CD8-positive, alpha-beta memory T cell (primary cell): ENCODE measurements around the gene AKT2. TPM values are rescaled to one million over a fixed set of nuclear protein-coding genes. Genes with fewer than 3 reads are reported as not detected.

Experiments used
- CTCF ChIA-PET: fragments of 350-600 bp; sonication (Branson Sonifier 250); formaldehyde crosslinking; loops from one replicate; lab custom pipeline; 2021; ENCODE audit warnings: antibody characterized with exemption; lab: Charles Lee
- POLR2A ChIA-PET: fragments of 350-600 bp; sonication (Branson Sonifier 250); formaldehyde crosslinking; loops from one replicate; lab custom pipeline; 2021; ENCODE audit warnings: antibody characterized with exemption; lab: Charles Lee
- DNase-seq, 5 donors: peaks; one replicate each; pipeline versions ENCODE4 v3.0.0 to v3.0.0-alpha.2; 2020 to 2022; ENCODE audit warnings: mixed read lengths in 1 of 5
- H3K27ac ChIP-seq: one replicate; pipeline ENCODE4 v1.7.0; 2013; ENCODE audit warnings: low read depth, mild to moderate bottlenecking, low read length, moderate library complexity
- H3K27me3 ChIP-seq: 2 replicates; pipeline ENCODE4 v1.7.0; 2013; ENCODE audit warnings: low read length, mild to moderate bottlenecking; ENCODE audit not compliant: insufficient read depth, poor library complexity, severe bottlenecking
- H3K36me3 ChIP-seq: 2 replicates; pipeline ENCODE4 v1.7.0; 2013; ENCODE audit warnings: mild to moderate bottlenecking, low read length, moderate library complexity; ENCODE audit not compliant: insufficient read depth
- H3K4me1 ChIP-seq: 2 replicates; pipeline ENCODE4 v1.7.0; 2013; ENCODE audit warnings: mild to moderate bottlenecking, low read length, moderate library complexity; ENCODE audit not compliant: insufficient read depth
- H3K4me3 ChIP-seq: 2 replicates; pipeline ENCODE4 v1.7.0; 2013; ENCODE audit warnings: mild to moderate bottlenecking, low read length
- H3K9me3 ChIP-seq: 2 replicates; pipeline ENCODE4 v1.7.0; 2013; ENCODE audit warnings: mild to moderate bottlenecking, low read length
- H3K27ac Mint-ChIP-seq, 8 donors: one replicate each; pipeline ENCODE4 v1.8.0; 2020 to 2021; ENCODE audit warnings: mixed read lengths in 8 of 8, mild to moderate bottlenecking in 6 of 8, inconsistent platforms in 3 of 8, moderate library complexity in 3 of 8
- H3K27me3 Mint-ChIP-seq, 2 donors: one replicate each; pipeline ENCODE4 v1.8.0; 2020 to 2021; ENCODE audit warnings: mixed read lengths in 2 of 2, mild to moderate bottlenecking in 1 of 2, moderate library complexity in 1 of 2
- H3K36me3 Mint-ChIP-seq, 3 donors: one replicate each; pipeline ENCODE4 v1.8.0; 2020 to 2021; ENCODE audit warnings: mixed read lengths in 3 of 3, inconsistent platforms in 1 of 3, mild to moderate bottlenecking in 1 of 3
- H3K4me1 Mint-ChIP-seq, 3 donors: one replicate each; pipeline ENCODE4 v1.8.0; 2020 to 2021; ENCODE audit warnings: mixed read lengths in 3 of 3, inconsistent platforms in 1 of 3, mild to moderate bottlenecking in 1 of 3
- H3K4me3 Mint-ChIP-seq, 7 donors: one replicate each; pipeline ENCODE4 v1.8.0; 2020 to 2021; ENCODE audit warnings: mixed read lengths in 7 of 7, mild to moderate bottlenecking in 6 of 7, moderate library complexity in 4 of 7, inconsistent platforms in 2 of 7
- H3K9me3 Mint-ChIP-seq, 5 donors: one replicate each; pipeline ENCODE4 v1.8.0; 2020 to 2022; ENCODE audit warnings: mixed read lengths in 5 of 5, mild to moderate bottlenecking in 3 of 5, moderate library complexity in 2 of 5, inconsistent platforms in 1 of 5
- polyA plus RNA-seq: library from polyadenylated mRNA; unstranded; fragments of 300-500 nt; fragmentation: Illumina TruSeq; gene quantifications from one replicate; pipeline ENCODE4 v1.2.3, GENCODE V29; 2021
- total RNA-seq, 2 experiments: library from RNA; stranded (reverse); gene quantifications; one replicate each; pipeline ENCODE4 v1.2.3, GENCODE V29; 2021

The AKT2 gene
- total and polyA plus RNA-seq, 3 experiments from 2014 or later, result 27.0 to 132 (median 124) TPM

DNA sequence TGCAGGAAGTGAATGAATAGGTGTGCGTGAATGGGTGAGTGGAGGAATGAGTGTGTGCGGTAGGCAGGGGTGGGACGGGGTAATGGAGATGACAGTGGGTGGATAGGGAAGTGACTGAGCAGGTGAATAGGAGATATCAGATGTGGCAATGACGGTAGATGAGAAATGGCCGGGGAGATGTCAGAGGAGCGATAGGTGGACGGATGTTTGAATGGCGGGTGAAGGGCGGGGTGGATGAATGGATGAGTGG is 68.4 kb downstream of the AKT2 start:
- no peaks in the 10 kb centered on the region for H3K4me1 ChIP-seq
- Mint-ChIP-seq H3K4me3 (no peak overlapping the region), H3K9me3 (peaks cover 0 to 6% (median 0%) of the 10 kb centered on the region in 5 donors), H3K27me3 (peaks cover 31 to 39% of the 10 kb centered on the region in 2 donors), H3K36me3 (peaks cover 0 to 10% (median 6%) of the 10 kb centered on the region in 3 donors), H3K4me1 (peaks cover 0 to 4% (median 2%) of the 10 kb centered on the region in 3 donors), H3K27ac (no peak overlapping the region)
- H3K4me3 ChIP-seq, result no peak overlapping the region
- POLR2A ChIA-PET, result no interaction called here
- H3K9me3 ChIP-seq, result no peaks in the 10 kb centered on the region
- no peak for DNase-seq
- H3K36me3 ChIP-seq, result no peaks in the 10 kb centered on the region
- CTCF ChIA-PET, result interaction anchor here (0.9 kb wide), 1 partner anchor 76 kb away, joined by 3 read pairs; no protein-coding TSS in a partner anchor
- peaks cover 23% of the 10 kb centered on the region for H3K27me3 ChIP-seq
- H3K27ac ChIP-seq, result no peak overlapping the region

DNA sequence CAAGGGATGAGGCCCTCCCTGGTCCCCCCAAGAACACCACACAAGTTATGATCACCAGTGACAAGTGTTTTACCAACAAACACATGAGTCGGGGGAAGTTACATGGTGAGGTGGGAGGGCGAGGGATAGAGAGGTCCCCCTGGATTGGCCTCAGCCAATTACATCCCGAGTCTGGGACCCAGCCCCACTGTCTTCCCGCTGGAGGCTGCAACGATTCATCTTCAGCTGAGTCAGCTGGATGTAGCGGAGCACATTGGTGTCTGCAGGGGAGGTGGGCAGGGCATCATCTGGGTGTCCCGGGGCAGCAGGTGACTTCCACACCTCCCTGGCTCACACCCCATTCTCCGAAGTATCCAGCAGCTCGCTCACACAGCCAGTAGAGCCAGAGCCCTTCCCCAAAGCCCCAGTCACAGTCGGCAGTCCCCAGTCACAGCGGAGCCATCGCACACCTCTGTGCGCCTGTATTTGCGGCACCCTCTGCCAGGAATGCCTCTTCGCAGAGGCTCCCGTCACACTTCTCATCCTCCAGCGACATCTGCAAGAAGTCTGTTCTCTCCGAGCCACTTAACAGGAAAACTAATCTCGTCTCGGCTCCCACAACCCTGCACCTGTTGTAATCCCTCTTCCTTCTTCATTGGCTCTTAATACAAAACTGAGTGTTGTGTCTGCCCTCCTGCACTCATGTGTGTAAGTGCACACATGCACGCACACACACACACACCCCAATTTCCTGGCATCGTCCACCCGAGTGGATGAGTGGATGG is 69.0 kb downstream of the AKT2 start:
- no peak overlapping the region for H3K4me3 ChIP-seq
- H3K27ac ChIP-seq, result no peak overlapping the region
- POLR2A ChIA-PET, result no interaction called here
- Mint-ChIP-seq H3K9me3 (peaks cover 0 to 6% (median 0%) of the 10 kb centered on the region in 5 donors), H3K27me3 (peaks cover 27 to 34% of the 10 kb centered on the region in 2 donors), H3K36me3 (peaks cover 0 to 15% (median 9%) of the 10 kb centered on the region in 3 donors), H3K4me1 (peaks cover 0 to 4% (median 2%) of the 10 kb centered on the region in 3 donors), H3K27ac (peak overlapping the region in 1 of 8 donors; percentile 52), H3K4me3 (no peak overlapping the region)
- no peaks in the 10 kb centered on the region for H3K36me3 ChIP-seq
- DNase-seq, result no peak
- no peaks in the 10 kb centered on the region for H3K4me1 ChIP-seq
- CTCF ChIA-PET, result no interaction called here
- H3K27me3 ChIP-seq, result peaks cover 23% of the 10 kb centered on the region
- no peaks in the 10 kb centered on the region for H3K9me3 ChIP-seq

DNA sequence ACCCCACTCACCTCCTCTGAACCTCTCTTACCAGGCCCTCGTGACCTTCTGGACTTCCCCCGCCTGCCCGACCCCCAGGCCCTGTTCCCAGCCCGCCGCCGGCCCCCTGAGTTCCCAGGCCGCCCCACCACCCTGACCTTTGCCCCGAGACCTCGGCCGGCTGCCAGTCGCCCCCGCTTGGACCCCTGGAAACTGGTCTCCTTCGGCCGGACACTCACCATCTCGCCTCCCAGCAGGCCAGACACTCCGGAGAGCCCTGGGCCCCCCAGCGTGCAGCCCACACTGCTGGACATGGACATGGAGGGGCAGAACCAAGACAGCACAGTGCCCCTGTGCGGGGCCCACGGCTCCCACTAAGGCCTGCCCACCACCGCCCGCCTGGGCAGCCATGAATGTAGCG is 70.2 kb downstream of the AKT2 start:
- Histone ChIP-seq H3K27ac (no peak overlapping the region), H3K4me1 (no peaks in the 10 kb centered on the region), H3K9me3 (no peaks in the 10 kb centered on the region), H3K27me3 (peaks cover 23% of the 10 kb centered on the region), H3K36me3 (no peaks in the 10 kb centered on the region), H3K4me3 (no peak overlapping the region)
- Mint-ChIP-seq H3K4me3 (no peak overlapping the region), H3K4me1 (peaks cover 0 to 4% (median 2%) of the 10 kb centered on the region in 3 donors), H3K27me3 (peaks cover 23 to 28% of the 10 kb centered on the region in 2 donors), H3K27ac (no peak overlapping the region), H3K36me3 (peaks cover 3 to 26% (median 10%) of the 10 kb centered on the region in 3 donors), H3K9me3 (peaks cover 0 to 6% (median 0%) of the 10 kb centered on the region in 5 donors)
- ChIA-PET CTCF (no interaction called here), POLR2A (interaction anchor here (0.7 kb wide), 1 partner anchor 1422 kb away, joined by 3 read pairs; no protein-coding TSS in a partner anchor)
- no peak for DNase-seq

DNA sequence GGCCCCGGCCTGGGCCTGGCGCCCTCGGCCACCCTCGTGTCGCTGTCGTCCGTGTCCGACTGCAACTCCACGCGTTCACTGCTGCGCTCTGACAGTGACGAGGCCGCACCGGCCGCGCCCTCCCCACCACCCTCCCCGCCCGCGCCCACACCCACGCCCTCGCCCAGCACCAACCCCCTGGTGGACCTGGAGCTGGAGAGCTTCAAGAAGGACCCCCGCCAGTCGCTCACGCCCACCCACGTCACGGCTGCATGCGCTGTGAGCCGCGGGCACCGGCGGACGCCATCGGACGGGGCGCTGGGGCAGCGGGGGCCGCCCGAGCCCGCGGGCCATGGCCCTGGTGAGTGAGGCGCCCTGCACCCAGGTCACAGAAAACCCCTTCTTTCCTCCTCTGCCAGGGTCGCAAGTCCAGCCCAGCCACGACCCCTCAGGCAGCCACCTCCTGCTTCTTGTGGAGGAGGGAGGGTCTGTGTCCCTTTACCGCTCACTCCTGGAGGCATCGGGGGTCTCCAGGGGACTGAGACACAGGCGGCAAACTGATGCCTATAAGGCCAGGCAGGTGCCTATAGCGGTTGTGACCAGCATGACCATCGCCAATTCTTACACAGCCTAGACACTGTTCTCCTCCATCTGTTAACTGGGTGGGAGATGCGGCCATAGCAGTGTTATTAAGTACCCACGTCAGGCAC is 71.1 kb downstream of the AKT2 start:
- H3K4me1 ChIP-seq, result no peaks in the 10 kb centered on the region
- Mint-ChIP-seq H3K4me1 (peaks cover 0 to 4% (median 2%) of the 10 kb centered on the region in 3 donors), H3K27ac (no peak overlapping the region), H3K4me3 (no peak overlapping the region), H3K36me3 (peaks cover 3 to 32% (median 11%) of the 10 kb centered on the region in 3 donors), H3K9me3 (peaks cover 0 to 6% (median 0%) of the 10 kb centered on the region in 5 donors), H3K27me3 (peaks cover 18 to 19% of the 10 kb centered on the region in 2 donors)
- no peaks in the 10 kb centered on the region for H3K36me3 ChIP-seq
- CTCF ChIA-PET, result no interaction called here
- no peak for DNase-seq
- peaks cover 23% of the 10 kb centered on the region for H3K27me3 ChIP-seq
- POLR2A ChIA-PET, result no interaction called here
- H3K27ac ChIP-seq, result no peak overlapping the region
- H3K9me3 ChIP-seq, result no peaks in the 10 kb centered on the region
- H3K4me3 ChIP-seq, result no peak overlapping the region

DNA sequence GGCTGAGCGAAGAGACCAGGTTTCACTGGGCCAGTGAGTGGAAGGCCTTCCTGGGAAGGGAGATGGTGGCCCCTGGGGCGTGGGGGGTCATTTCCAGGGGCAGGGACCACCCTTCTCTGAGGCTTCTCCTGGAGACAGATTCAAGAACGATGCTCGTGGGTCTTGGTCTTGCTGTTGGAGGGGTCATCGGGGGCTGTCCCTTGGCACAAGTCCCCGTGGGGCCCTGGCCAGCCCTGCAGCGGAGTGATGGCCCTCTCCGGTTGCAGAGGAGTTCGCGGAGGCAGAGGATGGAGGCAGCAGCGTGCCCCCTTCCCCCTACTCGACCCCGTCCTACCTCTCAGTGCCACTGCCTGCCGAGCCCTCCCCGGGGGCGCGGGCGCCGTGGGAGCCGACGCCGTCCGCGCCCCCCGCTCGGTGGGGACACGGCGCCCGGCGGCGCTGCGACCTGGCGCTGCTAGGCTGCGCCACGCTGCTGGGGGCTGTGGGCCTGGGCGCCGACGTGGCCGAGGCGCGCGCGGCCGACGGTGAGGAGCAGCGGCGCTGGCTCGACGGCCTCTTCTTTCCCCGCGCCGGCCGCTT is 71.8 kb downstream of the AKT2 start:
- Mint-ChIP-seq H3K4me1 (peaks cover 0 to 4% (median under 1%) of the 10 kb centered on the region in 3 donors), H3K27me3 (peaks cover 12 to 16% of the 10 kb centered on the region in 2 donors), H3K36me3 (peaks cover 3 to 36% (median 11%) of the 10 kb centered on the region in 3 donors), H3K27ac (no peak overlapping the region), H3K4me3 (no peak overlapping the region), H3K9me3 (peaks cover 0 to 6% (median 0%) of the 10 kb centered on the region in 5 donors)
- POLR2A ChIA-PET, result no interaction called here
- H3K36me3 ChIP-seq, result no peaks in the 10 kb centered on the region
- peaks cover 18% of the 10 kb centered on the region for H3K27me3 ChIP-seq
- no peak overlapping the region for H3K4me3 ChIP-seq
- no peaks in the 10 kb centered on the region for H3K4me1 ChIP-seq
- no peaks in the 10 kb centered on the region for H3K9me3 ChIP-seq
- H3K27ac ChIP-seq, result no peak overlapping the region
- CTCF ChIA-PET, result no interaction called here
- no peak for DNase-seq

DNA sequence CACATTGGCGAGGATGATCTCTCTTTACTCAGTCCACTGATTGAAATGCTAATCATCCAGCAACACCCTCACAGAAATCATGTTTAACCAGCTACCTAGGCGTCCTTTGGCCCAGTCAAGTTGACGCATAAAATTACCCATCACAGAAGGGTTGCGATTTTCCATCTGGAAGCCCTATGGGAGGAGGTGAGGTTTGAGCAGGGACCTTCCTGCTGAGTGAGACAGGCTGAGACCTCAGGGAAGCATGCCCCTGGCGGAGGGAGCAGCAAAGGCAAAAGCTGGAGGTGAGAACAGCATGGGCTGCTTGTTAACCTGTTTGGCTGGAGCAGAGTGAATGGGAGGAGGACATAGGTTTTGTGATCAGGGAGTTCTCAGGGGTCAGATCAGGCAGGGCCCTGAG is 74.3 kb downstream of the AKT2 start:
- POLR2A ChIA-PET, result no interaction called here
- Mint-ChIP-seq H3K27me3 (peaks cover 0 to 2% of the 10 kb centered on the region in 2 donors), H3K4me3 (no peak overlapping the region)

DNA sequence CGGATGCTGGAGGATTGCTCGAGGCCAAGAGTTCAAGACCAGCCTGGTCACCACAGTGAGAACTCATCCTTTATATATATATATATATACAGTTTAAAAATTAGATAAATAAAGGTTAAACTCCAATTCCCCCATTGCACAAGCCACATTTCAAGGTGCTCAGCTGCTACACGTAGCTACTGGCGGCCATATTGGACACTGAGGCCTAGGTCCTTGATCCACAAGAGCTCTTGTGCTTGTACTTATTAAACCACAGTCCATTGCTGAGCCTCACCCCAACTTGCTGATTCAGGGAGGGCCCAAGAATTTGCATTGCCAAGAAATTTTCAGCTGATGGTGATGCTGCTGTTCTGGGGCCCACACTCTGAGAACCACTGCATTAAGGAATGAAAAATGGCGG is 76.5 kb downstream of the AKT2 start:
- ChIA-PET CTCF (no interaction called here), POLR2A (no interaction called here)
- H3K4me3 ChIP-seq, result no peak overlapping the region
- Mint-ChIP-seq H3K4me1 (no peaks in the 10 kb centered on the region), H3K27me3 (no peaks in the 10 kb centered on the region), H3K27ac (no peak overlapping the region), H3K36me3 (peaks cover 7 to 58% (median 13%) of the 10 kb centered on the region in 3 donors), H3K9me3 (no peaks in the 10 kb centered on the region), H3K4me3 (no peak overlapping the region)
- no peaks in the 10 kb centered on the region for H3K36me3 ChIP-seq
- H3K9me3 ChIP-seq, result no peaks in the 10 kb centered on the region
- DNase-seq, result no peak
- H3K27me3 ChIP-seq, result no peaks in the 10 kb centered on the region
- no peaks in the 10 kb centered on the region for H3K4me1 ChIP-seq
- H3K27ac ChIP-seq, result no peak overlapping the region

More for the DNA sequence above, 74.3 kb downstream of the AKT2 start:
- no peaks in the 10 kb centered on the region for H3K4me1 Mint-ChIP-seq
- H3K27me3 ChIP-seq, result no peaks in the 10 kb centered on the region
- peaks cover 3 to 42% (median 10%) of the 10 kb centered on the region in 3 donors for H3K36me3 Mint-ChIP-seq
- peak overlapping the region in 1 of 8 donors; percentile 22 for H3K27ac Mint-ChIP-seq
- H3K9me3 Mint-ChIP-seq, result no peaks in the 10 kb centered on the region
- H3K9me3 ChIP-seq, result no peaks in the 10 kb centered on the region
- H3K4me1 ChIP-seq, result no peaks in the 10 kb centered on the region
- CTCF ChIA-PET, result no interaction called here
- no peak overlapping the region for H3K4me3 ChIP-seq
- H3K36me3 ChIP-seq, result no peaks in the 10 kb centered on the region
- DNase-seq, result no peak
- H3K27ac ChIP-seq, result no peak overlapping the region

DNA sequence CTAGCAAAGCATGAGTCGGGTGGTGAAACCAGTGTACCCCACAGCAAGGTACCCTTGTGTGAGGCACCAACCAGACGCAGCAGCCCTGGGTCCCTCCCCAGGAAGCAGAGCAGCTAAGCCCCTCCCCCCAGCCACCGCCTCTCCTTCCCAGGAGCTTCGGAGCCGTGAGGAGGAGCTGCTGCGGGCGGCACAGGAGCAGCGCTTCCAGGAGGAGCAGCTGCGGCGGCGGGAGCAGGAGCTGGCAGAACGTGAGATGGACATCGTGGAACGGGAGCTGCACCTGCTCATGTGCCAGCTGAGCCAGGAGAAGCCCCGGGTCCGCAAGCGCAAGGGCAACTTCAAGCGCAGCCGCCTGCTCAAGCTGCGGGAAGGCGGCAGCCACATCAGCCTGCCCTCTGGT is 79.4 kb downstream of the AKT2 start:
- ChIA-PET POLR2A (interaction anchor here (0.8 kb wide), 1 partner anchor 377 kb away, joined by 3 read pairs; no protein-coding TSS in a partner anchor), CTCF (no interaction called here)
- Histone ChIP-seq H3K27me3 (no peaks in the 10 kb centered on the region), H3K9me3 (no peaks in the 10 kb centered on the region), H3K4me3 (no peak overlapping the region), H3K36me3 (no peaks in the 10 kb centered on the region), H3K27ac (no peak overlapping the region), H3K4me1 (no peaks in the 10 kb centered on the region)
- Mint-ChIP-seq H3K4me3 (no peak overlapping the region), H3K4me1 (no peaks in the 10 kb centered on the region), H3K36me3 (peaks cover 8 to 50% (median 8%) of the 10 kb centered on the region in 3 donors), H3K27me3 (no peaks in the 10 kb centered on the region), H3K27ac (peak overlapping the region in 1 of 8 donors; percentile 38), H3K9me3 (no peaks in the 10 kb centered on the region)
- DNase-seq, result no peak
